GM13977 (cell line): ENCODE measurements around the gene SCOC.

Experiments used
- DNase-seq: peaks from one replicate; pipeline ENCODE4 v3.0.0; 2012; ENCODE audit warnings: low spot score
- CTCF ChIP-seq: IDR thresholded peaks from 2 replicates; pipeline ENCODE4 v1.5.1; 2012; ENCODE audit warnings: mild to moderate bottlenecking, control low read depth; ENCODE audit not compliant: insufficient read depth; ENCODE audit errors: extremely low read depth, missing control alignments
- in situ Hi-C: fragments of 300-500 bp; cut with MboI; formaldehyde crosslinking; loops from one replicate; pipeline ENCODE4 v1.12.0; 2022; ENCODE audit warnings: low sequenced_read_pairs, low pct_unique_long_range_greater_than_20kb, mixed read lengths, inconsistent platforms; ENCODE audit not compliant: unreplicated experiment

Gene SCOC

GRCh38 chr4:140427919-140428471 is 54.5 kb downstream of the SCOC start:
- DNase-seq = no peak
- in situ Hi-C loops = no loop called here
- TF ChIP-seq CTCF = no peak
